ENCODE measurements around the gene PARN.

Gene PARN

GRCh38 chr16:14502256-14502875, 127.7 kb downstream of the PARN start:
- TF ChIP-seq, protein P1, sequence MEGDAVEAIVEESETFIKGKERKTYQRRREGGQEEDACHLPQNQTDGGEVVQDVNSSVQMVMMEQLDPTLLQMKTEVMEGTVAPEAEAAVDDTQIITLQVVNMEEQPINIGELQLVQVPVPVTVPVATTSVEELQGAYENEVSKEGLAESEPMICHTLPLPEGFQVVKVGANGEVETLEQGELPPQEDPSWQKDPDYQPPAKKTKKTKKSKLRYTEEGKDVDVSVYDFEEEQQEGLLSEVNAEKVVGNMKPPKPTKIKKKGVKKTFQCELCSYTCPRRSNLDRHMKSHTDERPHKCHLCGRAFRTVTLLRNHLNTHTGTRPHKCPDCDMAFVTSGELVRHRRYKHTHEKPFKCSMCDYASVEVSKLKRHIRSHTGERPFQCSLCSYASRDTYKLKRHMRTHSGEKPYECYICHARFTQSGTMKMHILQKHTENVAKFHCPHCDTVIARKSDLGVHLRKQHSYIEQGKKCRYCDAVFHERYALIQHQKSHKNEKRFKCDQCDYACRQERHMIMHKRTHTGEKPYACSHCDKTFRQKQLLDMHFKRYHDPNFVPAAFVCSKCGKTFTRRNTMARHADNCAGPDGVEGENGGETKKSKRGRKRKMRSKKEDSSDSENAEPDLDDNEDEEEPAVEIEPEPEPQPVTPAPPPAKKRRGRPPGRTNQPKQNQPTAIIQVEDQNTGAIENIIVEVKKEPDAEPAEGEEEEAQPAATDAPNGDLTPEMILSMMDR (conservative IDR thresholded peaks at IDR 0.05) = no peak
- no peak overlapping the region for H3K27ac ChIP-seq

DNA sequence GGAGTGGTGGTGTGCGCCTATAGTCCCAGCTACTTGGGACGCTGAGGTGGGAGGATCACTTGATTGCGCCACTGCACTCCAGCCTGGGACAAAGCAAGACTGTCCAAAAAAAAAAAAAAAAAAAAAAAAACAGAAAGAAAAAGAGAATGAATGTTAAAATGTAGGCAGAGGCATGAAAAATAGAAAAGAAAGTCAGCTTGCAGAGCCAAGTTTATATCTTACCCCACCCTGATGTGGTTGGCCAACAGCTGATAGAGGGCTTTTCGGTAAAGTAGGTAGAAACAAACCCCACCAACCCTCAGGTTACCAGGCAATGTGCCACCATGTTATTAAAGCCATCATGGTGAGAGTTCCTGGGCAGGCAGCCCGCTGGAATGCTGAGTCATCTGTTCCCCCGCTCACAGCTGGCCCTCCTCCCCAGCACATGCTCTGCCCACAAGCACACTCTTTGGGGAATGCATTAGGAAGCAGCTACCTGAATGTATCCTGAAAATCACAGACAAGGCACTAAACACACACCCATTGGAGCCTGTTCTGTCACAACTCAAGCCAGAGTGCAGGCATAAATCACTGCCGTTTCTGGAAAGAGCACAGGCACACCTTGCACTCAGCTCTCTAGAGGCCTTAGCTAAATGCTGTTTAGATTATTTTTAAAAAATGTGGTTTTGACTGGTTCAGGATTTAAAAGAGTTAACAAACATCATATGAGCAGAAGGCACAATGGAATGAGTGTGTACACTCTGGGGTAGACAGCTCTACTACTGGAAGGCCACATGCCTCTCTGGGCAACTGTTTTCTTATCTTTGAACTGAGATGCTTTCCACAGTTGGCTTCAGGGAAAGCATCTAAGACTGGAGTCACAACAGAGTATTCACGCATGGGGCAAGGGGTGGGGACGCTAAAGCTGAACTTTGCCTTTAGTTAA, 128.5 kb downstream of the PARN start:
- TF ChIP-seq, protein P1 (conservative IDR thresholded peaks at IDR 0.05) = no peak
- H3K27ac ChIP-seq = no peak overlapping the region

GRCh38 chr16:14500791-14501190, 129.3 kb downstream of the PARN start:
- no peak overlapping the region for H3K27ac ChIP-seq
- TF ChIP-seq, protein P1 (conservative IDR thresholded peaks at IDR 0.05) = no peak

- H3K27ac ChIP-seq = no peak overlapping the region
- TF ChIP-seq, protein P1 (conservative IDR thresholded peaks at IDR 0.05) = no peak
Measured at GRCh38 chr16:14499110-14499509, 130.9 kb downstream of the PARN start.

GRCh38 chr16:14497245-14498082, 132.6 kb downstream of the PARN start:
- peak overlapping the region; percentile 30 for H3K27ac ChIP-seq
- TF ChIP-seq, protein P1 (conservative IDR thresholded peaks at IDR 0.05) = no peak

- peak overlapping the region; percentile 30 for H3K27ac ChIP-seq
Measured at GRCh38 chr16:14496786-14497185, 133.3 kb downstream of the PARN start.

More at GRCh38 chr16:14496786-14497185, 133.3 kb downstream of the PARN start:
- TF ChIP-seq, protein P1 (conservative IDR thresholded peaks at IDR 0.05) = no peak
